SK-N-SH treated with all-trans-retinoic acid at 6 μM for 48 hours (cell line): ENCODE measurements around the gene GREB1L.

ENCODE experiments used
- ATAC-seq: fragments of 200-7000 bp; cut with Tn5 transposase; 3 replicates; pipeline ENCODE4 v1.9.1; 2020; ENCODE audit warnings: mild to moderate bottlenecking, moderate library complexity
- ARNTL ChIP-seq: fragments of 450-650 bp; formaldehyde crosslinking; IDR thresholded peaks from 2 replicates; pipeline ENCODE4 v1.5.0; 2020; ENCODE audit warnings: low read depth, mild to moderate bottlenecking, moderate library complexity, borderline replicate concordance
- CREB5 ChIP-seq: fragments of 250-450 bp; sonication (Bioruptor Pico); IDR thresholded peaks from 2 replicates; pipeline ENCODE4 v1.5.1; 2020; ENCODE audit warnings: low read depth, mild to moderate bottlenecking, moderate library complexity
- CSRNP3 ChIP-seq: fragments of 250-450 bp; sonication (Bioruptor Pico); IDR thresholded peaks from 2 replicates; pipeline ENCODE4 v1.5.1; 2021; ENCODE audit warnings: mild to moderate bottlenecking, moderate library complexity
- GLIS3 ChIP-seq: fragments of 250-450 bp; sonication (Bioruptor Pico); IDR thresholded peaks from 2 replicates; pipeline ENCODE4 v1.5.0; 2020; ENCODE audit warnings: mild to moderate bottlenecking, moderate library complexity
- ISL1 ChIP-seq: fragments of 250-450 bp; sonication (Bioruptor Pico); IDR thresholded peaks from 2 replicates; pipeline ENCODE4 v2.1.2; 2022; ENCODE audit warnings: mild to moderate bottlenecking, moderate library complexity
- OSR1 ChIP-seq: fragments of 250-450 bp; sonication (Bioruptor Pico); IDR thresholded peaks from 2 replicates; pipeline ENCODE4 v1.8.0; 2022; ENCODE audit warnings: moderate library complexity, mild to moderate bottlenecking, inconsistent platforms
- PATZ1 ChIP-seq: fragments of 250-450 bp; sonication (Bioruptor Pico); IDR thresholded peaks from 2 replicates; pipeline ENCODE4 v1.8.0; 2020; ENCODE audit warnings: mild to moderate bottlenecking, moderate library complexity, borderline replicate concordance
- POU6F1 ChIP-seq: fragments of 250-450 bp; sonication (Bioruptor Pico); IDR thresholded peaks from 2 replicates; pipeline ENCODE4 v1.8.0; 2021; ENCODE audit warnings: low read depth, mild to moderate bottlenecking, moderate library complexity, borderline replicate concordance
- PPARA ChIP-seq: fragments of 250-450 bp; sonication (Bioruptor Pico); IDR thresholded peaks from 2 replicates; pipeline ENCODE4 v1.5.0; 2020; ENCODE audit warnings: mild to moderate bottlenecking, borderline replicate concordance
- RARB ChIP-seq: fragments of 250-450 bp; sonication (Bioruptor Pico); IDR thresholded peaks from 2 replicates; pipeline ENCODE4 v1.8.0; 2021; ENCODE audit warnings: mild to moderate bottlenecking, moderate library complexity
- SNAI2 ChIP-seq: fragments of 250-450 bp; sonication (Bioruptor Pico); IDR thresholded peaks from 2 replicates; pipeline ENCODE4 v1.5.0; 2020; ENCODE audit warnings: mild to moderate bottlenecking, moderate library complexity
- TCF4 ChIP-seq: fragments of 250-450 bp; sonication (Bioruptor Pico); IDR thresholded peaks from 2 replicates; pipeline ENCODE4 v1.8.0; 2021; ENCODE audit warnings: mild to moderate bottlenecking, moderate library complexity, borderline replicate concordance
- TOX ChIP-seq: fragments of 250-450 bp; sonication (Bioruptor Pico); IDR thresholded peaks from 2 replicates; pipeline ENCODE4 v1.8.0; 2021; ENCODE audit warnings: mild to moderate bottlenecking, moderate library complexity, borderline replicate concordance
- TSHZ2 ChIP-seq: fragments of 250-450 bp; sonication (Bioruptor Pico); IDR thresholded peaks from 2 replicates; pipeline ENCODE4 v1.5.0; 2020; ENCODE audit warnings: mild to moderate bottlenecking, moderate library complexity
- ZC3H10 ChIP-seq: fragments of 250-450 bp; sonication (Bioruptor Pico); IDR thresholded peaks from 2 replicates; pipeline ENCODE4 v1.5.1; 2021; ENCODE audit warnings: mild to moderate bottlenecking, moderate library complexity
- ZFP3 ChIP-seq: fragments of 250-450 bp; sonication (Bioruptor Pico); IDR thresholded peaks from 2 replicates; pipeline ENCODE4 v1.5.0; 2020; ENCODE audit warnings: mild to moderate bottlenecking, moderate library complexity
- ZFP30 ChIP-seq: fragments of 450-650 bp; formaldehyde crosslinking; IDR thresholded peaks from 2 replicates; pipeline ENCODE4 v1.5.0; 2022; ENCODE audit warnings: mild to moderate bottlenecking, moderate library complexity
- ZNF565 ChIP-seq: fragments of 450-650 bp; formaldehyde crosslinking; conservative IDR thresholded peaks from 2 replicates; pipeline ENCODE4 v1.5.0; 2020; ENCODE audit warnings: low read depth, mild to moderate bottlenecking, moderate library complexity
- ZNF70 ChIP-seq: fragments of 450-650 bp; formaldehyde crosslinking; IDR thresholded peaks from 2 replicates; pipeline ENCODE4 v1.5.0; 2020; ENCODE audit warnings: mild to moderate bottlenecking, moderate library complexity
- ZNF8 ChIP-seq: fragments of 450-650 bp; formaldehyde crosslinking; IDR thresholded peaks from 2 replicates; pipeline ENCODE4 v1.5.0; 2020; ENCODE audit warnings: mild to moderate bottlenecking, moderate library complexity

Gene GREB1L

GRCh38 chr18:21453511-21453901, 211.5 kb downstream of the GREB1L start (continued):
- no peak for TF ChIP-seq ARNTL (CRISPR knock-in tag)

GRCh38 chr18:21454725-21455124, 212.7 kb downstream of the GREB1L start:
- ATAC-seq, result no peak
- TF ChIP-seq POU6F1 (CRISPR knock-in tag) (no peak), PPARA (no peak), CSRNP3 (CRISPR knock-in tag) (no peak), ISL1 (CRISPR knock-in tag) (no peak), SNAI2 (CRISPR knock-in tag) (no peak), ZNF565 (CRISPR knock-in tag) (no peak)

- no peak for ATAC-seq
- no peak for TF ChIP-seq TCF4 (CRISPR knock-in tag)
- no peak for TF ChIP-seq ZFP30 (CRISPR knock-in tag)
- TF ChIP-seq ISL1 (CRISPR knock-in tag), result no peak
- no peak for TF ChIP-seq GLIS3 (CRISPR knock-in tag)
- TF ChIP-seq CREB5 (CRISPR knock-in tag), result no peak
- no peak for TF ChIP-seq ZNF70 (CRISPR knock-in tag)
- TF ChIP-seq, all 23 proteins: peak for 0
Observed at GRCh38 chr18:21456428-21457178, 214.6 kb downstream of the GREB1L start.

GRCh38 chr18:21457179-21457535, 215.1 kb downstream of the GREB1L start:
- TF ChIP-seq RARB (no peak), ZFP3 (no peak), POU6F1 (CRISPR knock-in tag) (no peak), SNAI2 (CRISPR knock-in tag) (no peak), PATZ1 (no peak)
- no peak for ATAC-seq

- ATAC-seq, result no peak
- TF ChIP-seq RARB, result no peak
- TF ChIP-seq ZNF8 (CRISPR knock-in tag), result no peak
- no peak for TF ChIP-seq TOX (CRISPR knock-in tag)
- no peak for TF ChIP-seq TSHZ2 (CRISPR knock-in tag)
- TF ChIP-seq CREB5 (CRISPR knock-in tag), result no peak
- TF ChIP-seq ZC3H10 (CRISPR knock-in tag), result no peak
- TF ChIP-seq PATZ1, result no peak
- no peak for TF ChIP-seq ZFP30 (CRISPR knock-in tag)
- TF ChIP-seq GLIS3 (CRISPR knock-in tag), result no peak
- TF ChIP-seq OSR1 (CRISPR knock-in tag), result no peak
- no peak for TF ChIP-seq SNAI2 (CRISPR knock-in tag)
Observed at GRCh38 chr18:21458310-21458709, 216.3 kb downstream of the GREB1L start.
